GM19452 (cell line): Measurements from ENCODE around the gene NRDC.
"Not testable (repeated sequence)": the region's sequence is repeated elsewhere in the genome, so short reads cannot be mapped to it uniquely, and the experiment has no call there.

Experiments used
- ATAC-seq: cut with Tn5 transposase; IDR thresholded peaks from one replicate; pipeline ENCODE4 v1.9.1; 2021; ENCODE audit not compliant: unreplicated experiment

Gene NRDC

GRCh38 chr1:51850420-51851223 lies 27.9 kb downstream of the NRDC start:
- ATAC-seq, result no peak

- no peak for ATAC-seq
Observed at GRCh38 chr1:51847294-51847920, 31.1 kb downstream of the NRDC start.

GRCh38 chr1:51843948-51844347 lies 34.6 kb downstream of the NRDC start:
- no peak for ATAC-seq

- ATAC-seq, result no peak
Observed at GRCh38 chr1:51842261-51842660, 36.3 kb downstream of the NRDC start.

GRCh38 chr1:51840743-51841461 lies 37.6 kb downstream of the NRDC start:
- ATAC-seq, result no peak

GRCh38 chr1:51840182-51840581 lies 38.3 kb downstream of the NRDC start:
- no peak for ATAC-seq

GRCh38 chr1:51839094-51839493 lies 39.4 kb downstream of the NRDC start:
- no peak for ATAC-seq

- ATAC-seq, result no peak
Observed at GRCh38 chr1:51837243-51837642, 41.3 kb downstream of the NRDC start.

GRCh38 chr1:51833700-51834099 lies 44.8 kb downstream of the NRDC start:
- ATAC-seq, result no peak

- ATAC-seq, result no peak
Observed at GRCh38 chr1:51829058-51829457, 49.5 kb downstream of the NRDC start.

GRCh38 chr1:51819810-51820209 lies 58.7 kb downstream of the NRDC start:
- no peak for ATAC-seq

GRCh38 chr1:51819021-51819420 lies 59.5 kb downstream of the NRDC start:
- not testable (repeated sequence) for ATAC-seq

GRCh38 chr1:51818487-51818886 lies 60.0 kb downstream of the NRDC start:
- ATAC-seq, result no peak

- ATAC-seq, result no peak
Observed at GRCh38 chr1:51814513-51814912, 64.0 kb downstream of the NRDC start.

GRCh38 chr1:51799372-51799771 lies 79.2 kb downstream of the NRDC start:
- ATAC-seq, result no peak

GRCh38 chr1:51794868-51795267 lies 83.7 kb downstream of the NRDC start:
- no peak for ATAC-seq

- ATAC-seq, result no peak
Observed at GRCh38 chr1:51794260-51794659, 84.3 kb downstream of the NRDC start.

- ATAC-seq, result no peak
Observed at GRCh38 chr1:51792864-51793263, 85.7 kb downstream of the NRDC start.

GRCh38 chr1:51791888-51792287 lies 86.6 kb downstream of the NRDC start:
- ATAC-seq, result no peak

- no peak for ATAC-seq
Observed at GRCh38 chr1:51790385-51790784, 88.1 kb downstream of the NRDC start.

- no peak for ATAC-seq
Observed at GRCh38 chr1:51789342-51789741, 89.2 kb downstream of the NRDC start.

GRCh38 chr1:51788938-51789337 lies 89.6 kb downstream of the NRDC start:
- no peak for ATAC-seq
